NT2/D1 (cell line): ENCODE data around the gene TRIM40.

Source experiments
- DNase-seq: peaks from one replicate; pipeline ENCODE4 v3.0.0-alpha.2; 2011; ENCODE audit warnings: low read depth, low spot score
- H3K27me3 ChIP-seq: 2 replicates; pipeline ENCODE4 v1.6.0; 2011; ENCODE audit warnings: mild to moderate bottlenecking; ENCODE audit not compliant: insufficient read length, insufficient read depth
- H3K36me3 ChIP-seq: 2 replicates; pipeline ENCODE4 v1.6.1; 2011; ENCODE audit warnings: mild to moderate bottlenecking, low read length, mixed read lengths; ENCODE audit not compliant: insufficient read depth, insufficient read length
- H3K4me1 ChIP-seq: 2 replicates; pipeline ENCODE4 v1.5.1; 2011; ENCODE audit not compliant: insufficient read depth, insufficient read length
- H3K4me3 ChIP-seq: 2 replicates; pipeline ENCODE4 v1.5.1; 2011; ENCODE audit warnings: low read depth; ENCODE audit not compliant: insufficient read length
- H3K9ac ChIP-seq: 2 replicates; pipeline ENCODE4 v1.6.0; 2011; ENCODE audit warnings: low read depth; ENCODE audit not compliant: insufficient read length
- H3K9me3 ChIP-seq: 2 replicates; pipeline ENCODE4 v1.5.1; 2011; ENCODE audit warnings: mild to moderate bottlenecking, low read length; ENCODE audit not compliant: insufficient read depth
- SUZ12 ChIP-seq: IDR thresholded peaks from 2 replicates; pipeline ENCODE4 v1.6.1; 2011; ENCODE audit not compliant: insufficient read length, insufficient read depth; ENCODE audit errors: extremely low read depth
- YY1 ChIP-seq: IDR thresholded peaks from 2 replicates; pipeline ENCODE4 v1.6.1; 2011; ENCODE audit not compliant: insufficient read length, insufficient read depth
- ZNF274 ChIP-seq: IDR thresholded peaks from 2 replicates; pipeline ENCODE4 v1.6.1; 2011; ENCODE audit warnings: mild to moderate bottlenecking, low read depth, low read length

TRIM40 gene

GRCh38 chr6:30172681-30173080 lies 36.7 kb downstream of the TRIM40 start:
- Histone ChIP-seq H3K4me3 (no peak overlapping the region), H3K9ac (no peak overlapping the region), H3K9me3 (no peaks in the 10 kb centered on the region), H3K4me1 (no peaks in the 10 kb centered on the region), H3K27me3 (no peaks in the 10 kb centered on the region), H3K36me3 (no peaks in the 10 kb centered on the region)
- no peak for DNase-seq
- no peak for TF ChIP-seq SUZ12
- no peak for TF ChIP-seq YY1
- no peak for TF ChIP-seq ZNF274

DNA sequence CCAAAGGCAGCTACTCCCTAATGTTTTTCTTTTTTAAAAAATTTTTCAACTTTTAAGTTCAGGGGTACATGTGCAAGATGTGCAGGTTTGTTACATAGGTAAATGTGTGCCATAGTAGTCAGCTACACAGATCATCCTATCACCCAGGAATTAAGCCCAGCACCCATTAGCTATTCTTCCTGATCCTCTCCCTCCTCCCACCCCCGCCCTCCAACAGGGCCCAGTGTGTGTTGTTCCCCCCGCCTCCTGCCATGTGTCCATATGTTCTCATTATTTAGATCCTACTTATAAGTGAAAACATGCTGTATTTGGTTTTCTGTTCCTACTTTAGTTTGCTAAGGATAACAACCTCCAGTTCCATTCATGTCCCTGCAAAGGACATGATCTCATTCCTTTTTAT lies 39.8 kb downstream of the TRIM40 start:
- DNase-seq, result no peak
- H3K4me1 ChIP-seq, result no peaks in the 10 kb centered on the region
- TF ChIP-seq ZNF274 (no peak), YY1 (no peak), SUZ12 (no peak)
- no peaks in the 10 kb centered on the region for H3K27me3 ChIP-seq
- H3K36me3 ChIP-seq, result no peaks in the 10 kb centered on the region
- H3K9me3 ChIP-seq, result peaks cover 4% of the 10 kb centered on the region; the same call in 1 of the 2 replicates
- H3K9ac ChIP-seq, result no peak overlapping the region
- no peak overlapping the region for H3K4me3 ChIP-seq

GRCh38 chr6:30178837-30179236 lies 42.9 kb downstream of the TRIM40 start:
- DNase-seq, result no peak
- TF ChIP-seq YY1 (no peak), SUZ12 (no peak), ZNF274 (no peak)
- Histone ChIP-seq H3K4me3 (no peak overlapping the region), H3K9me3 (peaks cover 4% of the 10 kb centered on the region; the same call in 1 of the 2 replicates), H3K27me3 (no peaks in the 10 kb centered on the region), H3K9ac (no peak overlapping the region), H3K4me1 (no peaks in the 10 kb centered on the region), H3K36me3 (no peaks in the 10 kb centered on the region)

DNA sequence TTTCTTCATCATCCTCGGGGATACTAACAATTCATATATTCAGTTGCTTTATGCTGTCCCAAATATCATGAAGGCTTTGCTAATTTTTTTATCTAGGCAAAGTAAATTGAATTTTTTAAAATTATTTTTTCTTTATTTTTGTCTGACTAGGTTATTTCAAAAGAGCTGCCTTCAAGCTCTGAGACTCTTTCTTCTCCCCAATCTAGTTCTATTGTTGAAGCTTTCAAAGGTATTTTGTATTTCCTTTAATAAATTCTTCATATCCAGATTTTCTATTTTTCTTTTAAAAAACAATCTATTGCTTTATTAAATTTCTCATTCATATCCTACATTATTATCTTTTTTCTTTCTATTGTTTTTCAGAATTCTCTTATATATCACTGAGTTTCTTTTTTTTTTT lies 44.2 kb downstream of the TRIM40 start:
- Histone ChIP-seq H3K4me1 (no peaks in the 10 kb centered on the region), H3K4me3 (no peak overlapping the region), H3K9ac (no peak overlapping the region), H3K9me3 (peaks cover 4% of the 10 kb centered on the region; the same call in 1 of the 2 replicates), H3K36me3 (peaks cover 10% of the 10 kb centered on the region), H3K27me3 (no peaks in the 10 kb centered on the region)
- DNase-seq, result no peak
- no peak for TF ChIP-seq ZNF274
- no peak for TF ChIP-seq SUZ12
- TF ChIP-seq YY1, result no peak

GRCh38 chr6:30184417-30185031 lies 48.6 kb downstream of the TRIM40 start:
- Histone ChIP-seq H3K4me1 (no peaks in the 10 kb centered on the region), H3K27me3 (no peaks in the 10 kb centered on the region), H3K36me3 (peaks cover 43% of the 10 kb centered on the region), H3K9ac (no peak overlapping the region), H3K4me3 (no peak overlapping the region), H3K9me3 (peaks cover 3% of the 10 kb centered on the region; the same call in 1 of the 2 replicates)
- TF ChIP-seq ZNF274 (no peak), SUZ12 (no peak), YY1 (no peak)
- no peak for DNase-seq

DNA sequence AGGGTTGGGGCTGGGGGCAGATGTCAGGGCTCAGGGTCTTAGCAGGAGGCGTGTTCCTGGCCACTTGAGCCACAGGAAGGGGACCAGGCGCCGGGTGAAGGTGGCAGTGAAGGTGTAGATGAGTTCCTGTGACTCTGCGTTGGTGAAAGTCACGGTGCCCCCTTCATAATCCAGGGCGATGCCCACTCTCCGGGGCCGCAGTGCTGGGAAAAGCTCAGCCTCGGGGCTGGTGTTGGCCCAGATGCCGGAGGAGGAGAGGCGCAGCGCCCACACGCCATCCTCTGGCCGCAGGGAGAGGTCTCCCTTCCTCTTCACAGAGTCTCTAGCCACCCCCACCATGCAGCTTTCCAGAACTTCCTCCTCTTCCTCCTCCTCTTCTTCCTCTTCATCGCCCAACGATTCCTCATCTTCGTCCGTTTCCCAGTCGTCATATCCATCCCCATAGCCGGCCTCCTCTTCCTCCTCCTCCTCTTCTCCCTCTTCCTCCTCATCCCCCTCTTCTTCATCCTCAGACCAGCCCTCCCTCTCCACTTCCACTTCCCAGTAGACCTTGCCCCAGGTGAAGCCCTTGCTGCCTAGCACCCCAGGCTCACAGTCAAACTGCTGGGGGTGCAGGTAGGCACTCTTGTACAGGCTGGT lies 50.0 kb downstream of the TRIM40 start:
- Histone ChIP-seq H3K36me3 (peaks cover 55% of the 10 kb centered on the region), H3K9me3 (no peaks in the 10 kb centered on the region), H3K9ac (no peak overlapping the region), H3K27me3 (no peaks in the 10 kb centered on the region), H3K4me3 (no peak overlapping the region), H3K4me1 (no peaks in the 10 kb centered on the region)
- no peak for DNase-seq
- TF ChIP-seq SUZ12, result no peak
- no peak for TF ChIP-seq ZNF274
- no peak for TF ChIP-seq YY1

GRCh38 chr6:30188541-30188940 lies 52.6 kb downstream of the TRIM40 start:
- no peak for DNase-seq
- Histone ChIP-seq H3K9me3 (no peaks in the 10 kb centered on the region), H3K9ac (no peak overlapping the region), H3K4me1 (no peaks in the 10 kb centered on the region), H3K27me3 (no peaks in the 10 kb centered on the region), H3K4me3 (no peak overlapping the region), H3K36me3 (peaks cover 59% of the 10 kb centered on the region)
- TF ChIP-seq ZNF274 (no peak), YY1 (no peak), SUZ12 (no peak)
